Activated CD4-positive, alpha-beta T cell treated with anti-CD3 and anti-CD28 coated beads, Interleukin-2, amount 50 U/mL, for 1 hour (primary cell): Measurements from ENCODE around the gene POLE.
"Not testable (repeated sequence)": the region's sequence is repeated elsewhere in the genome, so short reads cannot be mapped to it uniquely, and the experiment has no call there.

ENCODE experiments used
- DNase-seq: peaks from one replicate; pipeline ENCODE4 v3.0.0-alpha.2; 2020

The POLE gene

DNA sequence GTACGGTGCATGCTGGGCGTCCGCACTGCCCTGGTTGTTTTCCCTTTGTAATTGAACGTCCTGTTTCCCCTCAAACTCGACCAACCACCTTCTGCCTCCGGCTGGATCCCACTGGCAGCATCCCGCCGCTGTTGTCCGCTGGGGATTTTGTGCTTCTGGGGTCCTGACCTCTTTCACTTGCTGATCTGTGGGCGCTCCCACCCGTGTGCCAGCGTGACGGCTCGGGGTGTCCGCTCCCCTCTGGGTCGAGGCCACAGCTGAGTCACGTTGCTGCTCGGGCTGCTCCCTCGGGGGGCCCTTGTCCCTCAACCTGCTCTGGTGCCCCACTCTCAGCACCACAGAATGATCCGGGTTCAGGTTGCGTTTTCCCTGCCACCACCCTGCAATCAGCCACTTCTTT lies 31.5 kb upstream of the POLE start:
- no peak for DNase-seq

DNA sequence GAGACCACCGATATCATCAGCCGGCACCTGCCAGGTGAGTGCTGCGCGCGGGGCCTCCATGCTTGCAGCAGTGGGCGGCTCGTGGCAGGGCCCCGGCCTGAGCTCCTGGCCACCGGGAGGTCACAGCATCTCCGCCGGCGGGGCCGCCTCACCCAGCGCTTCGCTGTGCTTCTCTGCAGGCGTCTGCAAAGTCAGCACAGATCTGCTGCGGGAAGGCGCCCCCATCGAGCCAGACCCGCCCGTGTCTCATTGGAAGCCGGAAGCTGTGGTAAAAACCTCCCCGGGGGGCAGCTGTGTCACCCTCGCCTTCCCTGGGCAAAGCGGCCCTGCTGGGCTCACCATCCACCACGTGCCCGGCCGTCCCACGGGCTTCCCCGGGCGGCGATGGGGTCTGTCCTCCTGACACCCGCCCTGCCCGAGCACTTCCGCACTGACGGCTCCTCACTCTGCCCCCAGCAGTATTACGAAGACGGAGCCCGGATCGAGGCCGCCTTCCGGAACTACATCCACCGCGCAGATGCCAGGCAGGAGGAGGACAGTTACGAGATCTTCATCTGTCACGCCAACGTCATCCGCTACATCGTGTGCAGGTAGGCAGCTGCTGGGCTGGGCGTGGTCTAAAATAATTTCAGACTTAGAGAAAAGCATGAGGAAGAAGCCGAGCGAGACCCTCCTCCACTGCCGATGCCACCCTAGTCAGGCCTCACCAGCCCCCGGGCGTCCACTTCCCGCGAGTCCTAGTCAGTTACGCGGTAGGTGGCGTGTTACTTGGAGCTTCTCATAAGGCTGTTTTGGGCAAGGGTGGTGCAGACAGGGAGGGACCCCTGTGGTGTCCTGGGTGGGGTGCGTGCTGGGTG lies 30.6 kb upstream of the POLE start:
- no peak for DNase-seq

DNA sequence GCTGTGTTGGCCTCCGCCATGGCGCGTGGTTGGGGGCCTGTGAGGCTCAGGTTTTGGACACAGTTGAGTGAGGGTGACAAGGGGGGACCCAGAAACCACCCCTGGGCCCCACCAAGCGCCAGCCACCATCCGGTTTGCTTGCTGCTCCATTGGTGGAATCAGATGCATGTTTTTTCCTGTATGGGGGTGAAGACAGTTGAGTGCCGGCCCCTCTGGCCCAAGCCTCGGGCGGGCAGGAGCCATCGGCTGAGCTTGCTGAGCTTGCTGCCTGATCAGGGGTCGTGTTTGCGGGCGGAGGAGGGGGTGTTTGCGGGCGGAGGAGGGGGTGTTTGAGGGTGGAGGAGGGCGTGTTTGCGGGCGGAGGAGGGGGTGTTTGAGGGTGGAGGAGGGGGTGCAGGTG lies 29.9 kb upstream of the POLE start:
- DNase-seq = no peak

DNA sequence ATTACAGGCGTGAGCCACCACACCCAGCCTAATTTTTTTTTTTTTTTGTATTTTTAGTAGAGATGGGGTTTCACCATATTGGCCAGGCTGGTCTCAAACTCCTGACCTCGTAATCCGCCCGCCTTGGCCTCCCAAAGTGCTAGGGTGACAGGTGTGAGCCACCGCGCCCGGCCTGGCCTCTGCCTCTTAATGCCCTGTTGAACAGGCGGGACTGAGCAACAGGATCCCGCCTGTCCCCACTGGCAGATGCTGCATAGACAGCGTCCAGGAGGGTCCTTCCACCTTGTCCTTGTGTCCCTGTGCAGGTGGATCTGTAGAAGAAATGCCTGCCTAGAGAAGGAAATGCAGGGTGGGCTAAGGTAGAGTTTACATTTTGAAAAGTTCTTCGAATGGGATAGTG lies 29.2 kb upstream of the POLE start:
- no peak for DNase-seq

DNA sequence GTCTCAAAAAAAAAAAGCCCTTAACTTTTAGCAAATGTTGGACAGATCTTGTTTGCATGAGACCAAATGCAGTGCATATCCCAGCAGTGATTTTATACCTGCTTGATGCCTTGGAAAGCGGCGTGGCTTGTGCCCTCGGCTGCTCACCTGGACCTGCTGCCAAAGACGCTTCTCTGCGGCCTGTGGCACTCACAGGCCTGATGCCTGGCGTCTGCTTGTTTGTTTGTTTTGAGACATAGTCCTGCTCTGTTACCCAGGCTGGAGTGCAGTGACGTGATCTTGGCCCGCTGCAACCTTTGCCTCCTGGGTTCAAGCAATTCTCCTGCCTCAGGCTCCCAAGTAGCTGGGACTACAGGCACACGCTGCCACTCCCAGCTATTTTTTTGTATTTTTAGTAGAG lies 28.7 kb upstream of the POLE start:
- DNase-seq = no peak

- DNase-seq = no peak
Observed at GRCh38 chr12:132713123-132713522, 26.0 kb upstream of the POLE start.

GRCh38 chr12:132711080-132711843 lies 24.1 kb upstream of the POLE start:
- DNase-seq = peak; percentile 13

- peak; percentile 91 for DNase-seq
Observed at GRCh38 chr12:132710405-132711079, 23.4 kb upstream of the POLE start, which contains the start of gene PGAM5. Gene PGAM5 (plus strand): TSS chr12:132710842. CDS start chr12:132710877, 35 bp downstream.

DNA sequence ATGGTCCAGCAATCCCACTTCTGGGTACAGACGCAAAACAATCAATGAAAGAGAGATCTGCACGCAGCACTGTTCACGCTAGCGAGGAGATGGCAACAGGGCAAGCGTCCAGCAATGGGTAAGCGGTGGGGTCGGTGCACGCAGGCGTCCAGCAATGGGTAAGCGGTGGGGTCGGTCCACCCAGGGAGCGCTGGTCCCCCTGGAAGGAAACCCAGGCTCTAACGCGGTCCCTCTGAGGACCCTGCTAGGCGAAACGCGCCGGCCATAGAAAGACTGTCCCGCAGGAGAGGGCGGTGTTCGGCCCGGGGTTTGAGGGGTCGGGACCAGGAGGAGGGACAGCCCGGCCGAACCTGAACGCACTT lies 22.9 kb upstream of the POLE start:
- DNase-seq = no peak

- DNase-seq = no peak
Observed at GRCh38 chr12:132708150-132708549, 21.0 kb upstream of the POLE start.

- DNase-seq = no peak
Observed at GRCh38 chr12:132707241-132707640, 20.1 kb upstream of the POLE start.

- no peak for DNase-seq
Observed at GRCh38 chr12:132703641-132704040, 16.5 kb upstream of the POLE start.

DNA sequence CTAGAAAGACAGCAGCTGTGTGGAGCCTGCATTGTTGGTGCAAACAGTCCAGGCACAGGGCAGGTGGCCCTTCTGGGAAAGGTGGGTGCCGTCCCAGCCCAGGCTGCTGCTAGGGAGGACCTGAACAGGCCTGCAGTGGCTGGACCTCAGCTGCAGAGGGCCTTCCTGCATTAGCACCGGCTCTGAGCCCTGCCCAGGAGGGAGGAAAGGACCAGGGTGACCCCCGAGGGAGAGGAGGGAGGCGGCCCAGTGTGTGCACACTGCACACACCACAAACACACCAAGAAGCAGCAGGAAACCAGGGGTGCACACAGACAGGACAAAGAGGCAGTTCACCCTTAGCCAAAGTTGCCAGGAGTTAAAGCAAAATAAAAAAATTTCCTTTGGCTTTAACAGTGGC lies 15.5 kb upstream of the POLE start:
- DNase-seq = no peak

DNA sequence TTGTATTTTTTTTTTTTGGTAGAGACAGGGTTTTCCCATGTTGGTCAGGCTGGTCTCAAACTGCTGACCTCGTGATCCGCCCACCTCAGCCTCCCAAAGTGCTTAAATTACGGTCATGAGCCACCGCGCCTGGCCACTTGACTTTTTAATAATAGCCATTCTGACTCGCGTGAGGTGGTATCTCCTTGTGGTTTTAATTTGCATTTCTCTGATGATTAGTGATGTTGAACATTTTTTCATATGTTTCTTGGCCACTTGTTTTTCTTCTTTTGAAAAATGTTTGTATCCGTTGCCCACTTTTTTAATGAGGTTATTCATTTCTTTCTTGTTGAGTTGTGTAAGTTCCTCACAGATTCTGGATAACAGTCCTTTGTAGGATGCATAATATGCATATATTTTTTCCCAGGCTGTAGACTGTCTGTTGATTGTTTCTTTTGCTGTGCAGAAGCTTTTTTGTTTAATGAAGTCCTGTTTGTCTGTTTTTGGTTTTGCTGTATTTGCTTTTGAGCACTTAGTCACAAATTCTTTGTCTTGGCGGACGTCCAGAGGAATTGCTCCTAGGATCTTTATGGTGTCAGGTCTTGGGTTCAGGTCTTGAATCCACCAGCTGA lies 13.2 kb upstream of the POLE start:
- no peak for DNase-seq

DNA sequence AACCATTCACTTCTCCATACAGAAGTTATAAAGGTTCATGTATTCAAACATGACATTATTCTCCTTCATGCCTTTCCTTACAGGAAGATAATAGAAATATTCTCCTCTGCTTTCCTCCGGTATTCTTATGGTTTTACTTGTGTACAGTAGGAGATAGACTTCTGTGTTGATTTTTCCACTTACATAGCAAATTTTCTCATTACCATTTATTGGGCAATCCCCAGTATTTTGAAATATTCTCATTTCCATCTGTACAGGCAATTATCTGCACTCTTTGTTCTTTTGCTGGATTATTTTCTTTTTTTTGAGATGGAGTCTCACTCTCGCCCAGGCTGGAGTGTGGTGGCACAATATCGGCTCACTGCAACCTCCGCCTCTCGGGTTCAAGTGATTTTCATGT lies 11.2 kb upstream of the POLE start:
- no peak for DNase-seq

- no peak for DNase-seq
Observed at GRCh38 chr12:132695431-132695830, 8.3 kb upstream of the POLE start.

- not testable (repeated sequence) for DNase-seq
Observed at GRCh38 chr12:132694888-132695287, 7.7 kb upstream of the POLE start.

- DNase-seq = not testable (repeated sequence)
Observed at GRCh38 chr12:132692030-132692429, 4.9 kb upstream of the POLE start.

DNA sequence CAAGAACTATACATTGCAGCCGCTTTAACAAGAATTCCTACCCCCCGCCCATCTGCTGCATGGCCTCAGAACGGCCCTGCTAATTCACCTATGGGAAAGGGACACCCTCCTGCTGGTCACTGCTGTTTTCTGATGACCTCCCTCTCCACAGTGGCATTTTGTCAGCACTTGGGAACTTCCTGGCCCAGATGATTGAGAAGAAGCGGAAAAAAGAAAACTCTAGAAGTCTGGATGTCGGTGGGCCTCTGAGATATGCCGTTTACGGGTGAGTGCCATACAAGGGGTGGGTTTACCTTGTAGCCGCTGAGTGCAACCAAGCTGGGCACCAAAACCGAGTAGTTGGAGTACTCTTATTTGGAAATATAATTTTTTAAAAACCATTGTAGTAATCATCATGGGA lies 3.0 kb upstream of the POLE start:
- DNase-seq = no peak

DNA sequence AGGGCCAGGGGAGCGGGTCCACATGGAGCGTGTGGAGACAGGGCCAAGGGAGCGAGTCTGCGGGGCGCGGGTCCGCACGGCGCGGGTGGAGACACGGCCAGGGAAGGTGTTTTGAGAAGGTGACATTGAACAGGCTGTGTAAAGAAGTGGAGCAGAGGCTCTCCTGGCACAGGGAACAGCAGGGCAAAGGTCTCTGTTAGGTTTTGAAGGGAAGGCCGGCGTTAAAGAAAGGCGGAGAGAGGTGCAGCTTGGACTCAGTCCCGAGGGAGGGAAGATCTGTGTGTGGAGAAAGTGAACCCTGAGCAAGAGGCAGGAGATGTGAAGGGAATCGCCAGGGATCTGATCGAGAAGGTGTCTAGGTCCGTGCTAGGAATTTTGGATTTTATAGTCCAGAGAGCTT lies 2.1 kb upstream of the POLE start:
- DNase-seq = no peak

DNA sequence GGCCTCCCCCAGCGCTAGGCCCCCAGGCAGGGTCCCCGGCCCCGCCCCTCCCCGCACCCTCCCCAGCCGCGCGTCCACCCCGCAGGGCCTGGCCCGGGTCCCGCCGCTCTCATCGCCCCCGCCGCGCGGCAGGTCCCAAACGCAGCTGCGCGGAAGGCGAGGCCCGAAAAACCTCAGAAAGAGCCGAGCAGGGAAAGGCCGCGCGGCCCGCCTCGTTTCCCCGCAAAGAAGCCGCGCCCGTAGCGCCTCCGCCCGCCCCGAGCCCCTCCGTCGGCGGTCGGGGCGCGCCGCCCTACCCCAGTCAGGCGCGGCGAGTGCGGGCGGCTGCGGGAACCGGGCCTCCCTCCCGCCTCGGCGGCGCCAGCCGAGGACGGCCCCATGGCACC lies 324 bp downstream of the POLE start:
- DNase-seq = no peak

DNA sequence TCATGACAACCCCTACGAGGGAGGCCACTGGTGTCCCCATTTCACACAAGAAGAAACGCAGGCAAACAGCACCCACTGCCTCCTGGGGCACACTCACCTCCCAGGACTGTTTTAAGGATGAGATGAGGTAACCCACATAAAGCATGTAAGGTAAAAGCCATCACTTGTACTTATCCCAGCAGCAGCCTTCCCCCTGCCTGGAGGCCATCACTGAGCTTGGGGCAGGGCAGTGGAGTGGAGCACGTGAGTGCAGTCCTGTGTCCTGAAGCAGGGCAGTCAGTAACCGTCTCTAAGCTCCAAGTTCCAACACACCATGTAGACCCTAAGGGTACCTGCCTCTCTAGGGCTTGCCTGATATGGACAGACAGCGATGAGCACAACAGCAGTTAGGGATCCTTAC lies 1.7 kb downstream of the POLE start:
- no peak for DNase-seq

GRCh38 chr12:132677492-132677891 lies 9.7 kb downstream of the POLE start:
- DNase-seq = no peak
